ENCODE measurements around the gene CADPS.

Gene CADPS

GRCh38 chr3:62548528-62549205 lies 326.5 kb downstream of the CADPS start:
- DNase-seq: no peak

DNA sequence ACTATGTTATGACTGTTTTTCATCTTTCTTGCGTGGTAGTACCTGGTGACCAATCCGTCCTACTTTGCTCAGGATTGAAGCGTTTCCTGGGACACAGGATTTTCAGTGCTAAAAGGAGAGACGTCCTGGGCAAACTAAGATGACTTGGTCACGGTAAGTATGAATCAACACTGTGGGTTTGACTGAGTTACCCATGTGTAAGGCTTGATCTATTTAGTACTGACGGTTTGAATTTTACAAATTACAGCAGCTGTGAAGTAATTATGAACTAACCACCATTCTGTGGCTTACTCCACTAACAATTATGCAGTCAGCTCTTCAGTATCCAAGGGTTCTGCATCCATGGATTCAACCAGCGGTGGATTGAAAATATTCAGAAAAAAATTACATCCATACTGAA lies 328.9 kb downstream of the CADPS start:
- DNase-seq: no peak

GRCh38 chr3:62542185-62542584 lies 333.0 kb downstream of the CADPS start:
- DNase-seq: no peak

- no peak for DNase-seq
Observed at GRCh38 chr3:62539762-62540161, 335.5 kb downstream of the CADPS start.

DNA sequence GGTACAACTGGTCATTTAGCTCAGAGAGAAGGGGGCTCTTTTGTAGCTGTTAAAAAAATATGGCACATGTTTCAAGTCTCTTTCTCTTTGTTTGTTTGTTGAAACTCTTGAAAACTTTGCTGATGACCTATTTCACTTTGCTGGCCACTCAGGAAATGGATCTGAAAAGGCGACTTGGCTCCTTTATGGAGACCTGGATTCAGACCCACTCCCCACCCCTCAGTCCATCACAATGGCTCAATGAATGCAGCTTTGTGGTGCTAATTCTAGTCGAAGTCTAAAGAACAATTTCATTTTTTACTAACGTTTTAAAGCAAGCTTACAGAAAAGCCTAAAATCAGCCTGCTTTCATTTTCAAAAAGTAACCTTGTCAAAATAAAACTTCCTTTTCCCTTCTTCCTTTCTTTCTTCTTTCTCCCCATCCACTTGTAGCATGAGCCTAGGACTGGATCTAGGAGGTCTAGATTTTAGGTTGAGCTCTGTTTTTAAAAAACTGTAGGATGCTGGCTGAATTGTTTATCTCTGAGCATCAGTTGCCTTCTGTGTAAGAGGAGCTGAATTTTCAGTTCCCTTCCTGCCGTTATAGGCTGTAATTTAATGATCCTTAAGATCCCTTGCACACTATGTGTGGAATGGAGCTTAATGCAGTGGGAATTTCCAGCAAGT lies 336.4 kb downstream of the CADPS start:
- DNase-seq: no peak

GRCh38 chr3:62534326-62534725 lies 340.9 kb downstream of the CADPS start:
- DNase-seq: no peak

DNA sequence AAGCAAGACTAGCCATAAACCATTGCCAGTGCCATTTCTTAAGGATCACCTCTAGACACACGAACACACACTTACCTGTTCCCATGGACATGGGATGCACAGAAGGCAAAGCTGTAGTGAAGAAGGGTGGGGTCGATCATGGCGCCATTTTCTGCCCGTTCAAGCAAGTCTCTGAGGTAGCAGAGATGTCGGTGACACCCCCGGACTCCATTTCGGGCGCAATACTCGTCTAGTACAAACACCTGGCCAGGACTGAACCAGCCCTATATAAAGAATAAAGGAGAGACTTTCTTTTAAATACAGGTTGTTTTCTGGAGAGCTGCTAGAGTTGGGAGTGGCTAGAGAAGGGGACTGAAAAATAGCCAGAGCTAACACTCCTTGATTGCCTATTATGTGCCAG lies 342.4 kb downstream of the CADPS start:
- DNase-seq: no peak

DNA sequence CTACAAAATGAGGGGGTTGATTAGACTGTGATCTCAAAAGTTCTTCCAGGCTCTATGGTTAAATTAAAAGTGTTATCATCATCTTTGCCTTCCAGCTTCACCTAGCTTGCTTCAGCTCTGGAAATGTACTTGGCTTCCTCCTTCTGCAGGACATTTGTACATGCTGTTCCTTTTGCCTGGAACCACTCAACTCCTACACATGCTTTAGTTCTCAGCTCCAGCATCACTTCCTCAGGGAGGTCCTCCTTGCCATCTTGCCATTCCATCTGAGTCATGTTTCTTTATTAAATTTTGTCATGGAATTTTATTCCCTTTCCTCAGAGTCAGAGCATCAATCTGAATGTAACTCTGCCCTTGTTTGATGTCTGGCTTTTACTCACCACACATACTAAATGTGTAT lies 343.2 kb downstream of the CADPS start:
- DNase-seq: no peak

DNA sequence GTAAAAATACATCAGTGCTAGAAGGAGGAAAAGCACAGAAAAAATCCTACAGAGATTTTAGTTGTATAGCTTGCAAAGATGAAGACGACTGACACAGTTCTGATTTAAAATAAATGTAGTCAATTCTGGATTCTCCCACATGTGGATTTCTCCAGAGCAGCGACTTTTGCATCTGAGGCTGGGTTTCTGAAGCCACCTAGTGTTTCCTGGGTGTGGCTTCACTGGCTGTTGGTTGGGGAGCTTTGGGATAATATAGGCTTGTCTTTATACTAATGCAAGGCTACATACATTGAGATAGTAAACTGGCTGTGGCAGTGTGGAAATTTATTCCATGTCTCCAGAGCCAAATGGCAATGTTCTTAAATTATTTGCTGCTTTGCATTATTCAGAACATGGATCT lies 343.7 kb downstream of the CADPS start:
- DNase-seq: no peak

- no peak for DNase-seq
Observed at GRCh38 chr3:62529230-62529629, 346.0 kb downstream of the CADPS start.

DNA sequence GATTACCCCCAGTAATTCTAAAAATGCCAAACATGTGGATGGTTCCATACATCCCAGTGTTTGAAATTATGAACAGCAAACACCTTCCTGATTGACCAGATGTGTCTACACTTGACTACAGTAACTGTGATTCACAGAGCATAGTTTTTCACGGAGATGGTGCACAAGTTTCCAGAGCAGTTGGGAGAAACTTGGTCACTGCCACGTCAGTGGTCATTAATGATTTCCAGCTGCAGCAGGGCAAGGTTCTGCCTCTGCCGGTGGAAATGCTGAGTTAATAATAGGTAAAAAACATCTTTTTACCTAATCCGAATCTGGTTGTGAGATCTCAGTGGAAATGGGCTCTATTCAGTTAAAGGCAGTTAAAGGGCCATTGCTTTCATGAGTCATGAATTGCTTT lies 347.7 kb downstream of the CADPS start:
- DNase-seq: no peak

DNA sequence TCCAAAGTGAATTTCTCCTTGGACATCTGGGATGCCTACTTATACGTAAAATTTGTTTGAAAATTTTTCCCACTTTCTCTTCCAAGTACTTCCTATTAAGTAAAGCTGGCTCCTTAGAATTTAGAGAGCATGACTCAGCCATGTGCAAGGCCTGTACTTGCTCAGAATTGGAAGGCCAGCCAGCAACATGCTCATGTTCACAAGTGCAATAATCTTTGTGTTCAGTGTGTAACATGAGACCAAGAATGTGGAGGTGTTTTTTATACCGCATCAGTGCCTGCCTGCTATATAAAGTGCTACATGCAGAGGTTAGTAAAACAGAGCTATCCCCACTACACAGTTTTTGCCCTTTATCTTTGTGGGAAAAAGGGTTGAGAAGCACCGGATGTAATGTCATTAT lies 349.9 kb downstream of the CADPS start:
- DNase-seq: no peak

- DNase-seq: no peak
Observed at GRCh38 chr3:62523672-62524071, 351.5 kb downstream of the CADPS start.

DNA sequence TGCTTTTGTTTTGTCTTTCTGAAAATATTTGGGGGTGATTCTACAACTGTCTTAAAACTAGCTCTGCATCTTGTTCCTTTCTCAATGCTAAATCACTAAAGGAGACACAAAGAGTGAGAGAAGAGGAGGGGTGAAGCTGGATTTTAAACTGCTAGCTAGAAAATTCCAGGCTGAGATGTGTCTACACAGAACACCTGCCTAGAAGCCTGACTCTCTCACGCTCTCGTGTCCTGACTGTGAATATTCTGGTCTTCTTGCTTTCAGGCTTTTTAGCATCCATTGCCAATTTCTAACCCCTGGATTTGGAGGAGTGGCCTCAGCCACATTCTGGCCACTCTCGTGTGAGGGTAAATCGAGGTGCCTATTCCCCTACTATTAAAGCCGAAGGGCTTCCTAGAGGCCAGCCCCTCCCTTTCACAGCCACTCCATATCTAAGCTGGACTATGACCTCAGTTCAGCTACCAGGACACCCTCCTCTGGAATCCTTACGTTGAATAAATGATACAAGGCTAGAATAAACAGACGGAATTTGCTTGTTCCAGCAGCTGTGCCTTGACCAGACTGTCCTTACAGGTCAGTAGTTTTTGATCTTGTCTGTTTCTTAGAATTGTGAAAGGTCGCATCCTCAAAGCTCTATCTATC lies 353.6 kb downstream of the CADPS start:
- no peak for DNase-seq

DNA sequence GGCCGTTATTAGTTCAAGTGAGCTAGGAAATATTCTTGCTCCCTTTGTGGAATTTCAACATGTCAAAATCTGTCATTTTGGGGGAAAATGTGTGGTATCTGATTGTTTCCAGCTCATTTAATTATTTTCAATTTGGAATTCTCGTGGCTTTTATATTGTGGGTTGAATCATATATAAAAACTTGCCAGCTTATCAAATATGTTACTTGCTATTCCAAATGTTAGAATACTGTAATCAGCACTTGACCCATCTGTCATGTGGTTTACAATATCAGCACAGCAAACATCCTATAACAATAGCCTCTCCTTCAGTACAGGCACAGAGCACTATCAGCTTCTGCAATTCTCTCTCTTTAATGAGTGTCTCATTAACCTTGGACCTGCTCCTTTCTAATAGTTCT lies 371.7 kb downstream of the CADPS start:
- DNase-seq: no peak

- no peak for DNase-seq
Observed at GRCh38 chr3:62502315-62503300, 372.6 kb downstream of the CADPS start.

- DNase-seq: no peak
Observed at GRCh38 chr3:62501289-62501668, 373.9 kb downstream of the CADPS start.

DNA sequence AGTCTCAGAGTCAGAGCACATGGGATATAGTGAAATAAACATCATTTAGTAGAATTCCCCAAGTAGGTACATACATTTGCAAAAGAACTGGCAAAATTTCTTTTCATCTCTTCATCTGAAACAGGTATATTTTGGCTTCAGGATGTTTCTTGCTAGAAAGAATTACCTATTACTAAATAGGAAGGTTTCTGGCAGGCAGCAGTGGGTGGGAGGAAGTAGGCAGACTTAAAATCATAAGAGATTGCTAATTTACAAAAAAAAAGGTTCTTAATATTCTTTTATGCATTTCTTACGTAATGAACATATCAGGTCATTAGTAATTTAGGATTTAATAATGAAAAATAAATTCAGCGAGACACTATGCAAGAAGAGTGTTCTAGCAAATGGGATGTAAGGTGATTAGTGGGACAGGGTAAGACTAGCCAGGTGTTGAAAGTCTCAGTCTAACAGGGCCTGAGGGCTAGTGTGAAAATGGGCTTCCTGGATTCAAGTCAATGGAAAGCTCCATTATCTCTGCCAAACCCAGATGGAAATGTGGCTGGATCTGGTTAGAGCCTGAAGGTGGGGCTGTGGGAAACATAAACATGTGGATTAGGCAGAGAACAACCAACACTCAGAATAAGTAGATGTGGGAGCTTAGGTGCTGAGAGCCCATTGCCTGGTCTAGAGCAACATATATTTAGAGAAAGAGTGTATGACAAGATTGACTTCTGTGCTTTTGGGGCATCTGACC lies 374.5 kb downstream of the CADPS start:
- no peak for DNase-seq

- DNase-seq: no peak
Observed at GRCh38 chr3:62497156-62497555, 378.1 kb downstream of the CADPS start.

- no peak for DNase-seq
Observed at GRCh38 chr3:62496503-62496902, 378.7 kb downstream of the CADPS start.

- DNase-seq: no peak
Observed at GRCh38 chr3:62493109-62493801, 382.0 kb downstream of the CADPS start.

GRCh38 chr3:62482961-62483360 lies 392.3 kb downstream of the CADPS start:
- no peak for DNase-seq
